HCT116 (cell line): ENCODE measurements around the gene TNFSF13. TPM values are rescaled to one million over a fixed set of nuclear protein-coding genes. Genes with fewer than 3 reads are reported as not detected.

Experiments used
- ATAC-seq: fragments of 200-7000 bp; cut with Tn5 transposase; 2 replicates; pipeline ENCODE4 v1.9.1; 2020; ENCODE audit warnings: mild to moderate bottlenecking, moderate library complexity
- BruUV-seq: library from RNA; stranded (reverse); fragments of 400-500 nt; replicated peaks from 2 replicates; lab custom pipeline; 2021; lab: Mats Ljungman, UMichigan
- CTCF ChIA-PET: fragments of 300-600 bp; sonication (Branson Sonifier 250); formaldehyde crosslinking; loops from one replicate; lab custom pipeline; 2021; ENCODE audit warnings: antibody characterized with exemption; lab: Charles Lee
- POLR2A ChIA-PET: fragments of 300-600, 350-600 bp; sonication (Branson Sonifier 250); formaldehyde crosslinking; loops from one replicate; lab custom pipeline; 2021; ENCODE audit warnings: antibody characterized with exemption; lab: Charles Lee
- RAD21 ChIA-PET, 2 experiments: fragments of 300-600 bp; sonication (Branson Sonifier 250); formaldehyde crosslinking; loops; one replicate each; lab custom pipeline; 2023; ENCODE audit warnings: low total read pairs in 2 of 2; ENCODE audit not compliant: uncharacterized antibody in 2 of 2, unreplicated experiment in 2 of 2, low non-redundant PET in 1 of 2; lab: Charles Lee
- DNase-seq: peaks from one replicate; pipeline ENCODE4 v3.0.0-alpha.2; 2010; ENCODE audit warnings: low read depth, low spot score
- H2AFZ ChIP-seq: fragments of 200-600 bp; shearing (Covaris generic), sonication (generic); 2 replicates; pipeline ENCODE4 v1.6.1; 2017; ENCODE audit warnings: low read depth, mixed run types, mixed read lengths, antibody characterized with exemption, low read length; ENCODE audit not compliant: poor library complexity, severe bottlenecking
- H3K27ac ChIP-seq: 2 replicates; pipeline ENCODE4 v1.5.1; 2012; ENCODE audit warnings: low read depth, low read length
- H3K27me3 ChIP-seq: fragments of 200-600 bp; sonication (generic); 2 replicates; pipeline ENCODE4 v1.6.1; 2016; ENCODE audit warnings: mixed run types, low read length, mixed read lengths; ENCODE audit not compliant: insufficient read depth
- H3K36me3 ChIP-seq, 2 experiments: fragments of 200-500 bp in 1 of 2; fragments of 200-600 bp in 1 of 2; sonication (Bioruptor generic) in 1 of 2; sonication (generic) in 1 of 2; 2 replicates each; pipeline versions ENCODE4 v1.5.1 to v1.6.1; 2014 to 2016; ENCODE audit warnings: low read length in 2 of 2, inconsistent platforms in 1 of 2, mixed read lengths in 1 of 2, mixed run types in 1 of 2; ENCODE audit not compliant: insufficient read depth in 2 of 2, control insufficient read depth in 1 of 2
- H3K4me1 ChIP-seq, 2 experiments: fragments of 200-600 bp in 1 of 2; sonication (generic) in 1 of 2; 2 replicates each; pipeline versions ENCODE4 v1.5.1 to v1.6.1; 2012 to 2017; ENCODE audit warnings: low read length in 2 of 2, inconsistent platforms in 1 of 2, mild to moderate bottlenecking in 1 of 2, mixed read lengths in 1 of 2, mixed run types in 1 of 2, moderate library complexity in 1 of 2; ENCODE audit not compliant: insufficient read depth in 2 of 2, control insufficient read depth in 1 of 2
- H3K4me2 ChIP-seq: fragments of 200-600 bp; sonication (generic); 2 replicates; pipeline ENCODE4 v1.6.1; 2017; ENCODE audit warnings: mixed run types, low read length, mixed read lengths
- H3K4me3 ChIP-seq, 2 experiments: fragments of 200-600 bp in 1 of 2; sonication (generic) in 1 of 2; replicated peaks in 1 of 2; 2 replicates each; pipeline ENCODE4 v1.5.1; 2011 to 2016; ENCODE audit warnings: low read length in 2 of 2, control low read depth in 1 of 2, low read depth in 1 of 2, mild to moderate bottlenecking in 1 of 2, mixed read lengths in 1 of 2, mixed run types in 1 of 2
- H3K79me2 ChIP-seq: fragments of 200-600 bp; sonication (generic); 2 replicates; pipeline ENCODE4 v1.6.1; 2017; ENCODE audit warnings: mild to moderate bottlenecking, mixed run types, low read length, moderate library complexity, mixed read lengths; ENCODE audit not compliant: insufficient read depth
- H3K9ac ChIP-seq: fragments of 200-600 bp; sonication (generic); 2 replicates; pipeline ENCODE4 v1.6.1; 2016; ENCODE audit warnings: low read length, mixed read lengths
- H3K9me2 ChIP-seq: fragments of 200-600 bp; sonication (generic), shearing (Covaris generic); 2 replicates; pipeline ENCODE4 v1.6.1; 2017; ENCODE audit warnings: mixed run types, mild to moderate bottlenecking, moderate library complexity; ENCODE audit not compliant: insufficient read depth
- H3K9me3 ChIP-seq, 2 experiments: fragments of 200-500 bp in 1 of 2; fragments of 200-600 bp in 1 of 2; sonication (Bioruptor generic) in 1 of 2; sonication (generic) in 1 of 2; 2 replicates each; pipeline ENCODE4 v1.6.1; 2014 to 2017; ENCODE audit warnings: low read length in 2 of 2, mixed read lengths in 2 of 2, inconsistent platforms in 1 of 2, low read depth in 1 of 2, mild to moderate bottlenecking in 1 of 2, mixed run types in 1 of 2, moderate library complexity in 1 of 2; ENCODE audit not compliant: control insufficient read depth in 1 of 2, insufficient read depth in 1 of 2
- H4K20me1 ChIP-seq: fragments of 200-600 bp; sonication (generic), shearing (Covaris generic); 2 replicates; pipeline ENCODE4 v1.6.1; 2017; ENCODE audit warnings: mixed run types, mild to moderate bottlenecking, moderate library complexity; ENCODE audit not compliant: insufficient read depth
- CBX3 ChIP-seq: IDR thresholded peaks from 2 replicates; pipeline ENCODE4 v1.6.1; 2012; ENCODE audit warnings: low read depth
- CEBPB ChIP-seq: IDR thresholded peaks from 2 replicates; pipeline ENCODE4 v1.6.1; 2012; ENCODE audit warnings: low read depth
- EZH2 ChIP-seq: fragments of 200-600 bp; sonication (generic); IDR thresholded peaks from 2 replicates; pipeline ENCODE4 v1.6.1; 2017; ENCODE audit warnings: antibody characterized with exemption, mixed run types
- POLR2AphosphoS5 ChIP-seq: IDR thresholded peaks from 2 replicates; pipeline ENCODE4 v1.6.1; 2011; ENCODE audit warnings: mild to moderate bottlenecking, low read depth, low read length, moderate library complexity
- TCF7L2 ChIP-seq: IDR thresholded peaks from 2 replicates; pipeline ENCODE4 v1.7.0; 2011; ENCODE audit warnings: borderline replicate concordance, inconsistent platforms; ENCODE audit not compliant: insufficient read depth, insufficient read length; ENCODE audit errors: extremely low read depth
- ZBTB33 ChIP-seq: IDR thresholded peaks from 2 replicates; pipeline ENCODE4 v1.6.1; 2011; ENCODE audit warnings: mild to moderate bottlenecking, low read length, moderate library complexity; ENCODE audit not compliant: insufficient replicate concordance; ENCODE audit errors: extremely low read depth
- intact Hi-C: fragments of 100-400 bp; cut with micrococcal nuclease; formaldehyde crosslinking; loops from 2 replicates; pipeline ENCODE4 v1.10.0; 2022
- total RNA-seq: library from RNA; stranded (reverse); gene quantifications from one replicate; pipeline ENCODE4 v1.2.1, GENCODE V29; 2021; ENCODE audit not compliant: unreplicated experiment

Gene TNFSF13
- total RNA-seq, 1 experiment from 2014 or later: 0.71 TPM

- Histone ChIP-seq H3K9me3 (no peaks in the 10 kb centered on the region), H3K4me3 (no peak overlapping the region), H3K79me2 (no peaks in the 10 kb centered on the region), H3K9me2 (no peaks in the 10 kb centered on the region), H3K27me3 (no peaks in the 10 kb centered on the region), H3K9ac (no peak overlapping the region), H2AFZ (no peak overlapping the region), H3K27ac (no peak overlapping the region), H3K4me1 (peaks cover 17 to 31% of the 10 kb centered on the region in 2 experiments), H4K20me1 (no peaks in the 10 kb centered on the region), H3K36me3 (no peaks in the 10 kb centered on the region), H3K4me2 (no peak overlapping the region)
- no TSS peak for BruUV-seq
- ATAC-seq (no peak), DNase-seq (no peak)
- TF ChIP-seq POLR2AphosphoS5 (no peak), ZBTB33 (no peak), CEBPB (no peak), TCF7L2 (no peak), EZH2 (no peak)
- RAD21 ChIA-PET: no interaction called here
- POLR2A ChIA-PET: no interaction called here
- intact Hi-C loops: no loop called here
- CTCF ChIA-PET: no interaction called here
Observed at GRCh38 chr17:7555320-7555948, 3.1 kb upstream of the TNFSF13 start.

GRCh38 chr17:7556627-7557026 is 1.9 kb upstream of the TNFSF13 start:
- no peak overlapping the region for H3K4me3 ChIP-seq
- no peaks in the 10 kb centered on the region for H4K20me1 ChIP-seq
- intact Hi-C loops: no loop called here
- H3K9ac ChIP-seq: no peak overlapping the region
- POLR2A ChIA-PET: no interaction called here
- CTCF ChIA-PET: no interaction called here
- H3K27ac ChIP-seq: no peak overlapping the region
- no peak overlapping the region for H2AFZ ChIP-seq
- no TSS peak for BruUV-seq
- H3K36me3 ChIP-seq: no peaks in the 10 kb centered on the region
- H3K9me3 ChIP-seq: no peaks in the 10 kb centered on the region
- TF ChIP-seq CBX3: no peak
- RAD21 ChIA-PET: no interaction called here
- H3K9me2 ChIP-seq: no peaks in the 10 kb centered on the region
- H3K4me1 ChIP-seq: peaks cover 20 to 41% of the 10 kb centered on the region in 2 experiments
- no peak for ATAC-seq
- DNase-seq: no peak
- H3K27me3 ChIP-seq: no peaks in the 10 kb centered on the region
- H3K79me2 ChIP-seq: peaks cover 4% of the 10 kb centered on the region; the same call in 1 of the 2 replicates
- no peak overlapping the region for H3K4me2 ChIP-seq
